ENCODE results near the gene FBXW5.

FBXW5 gene

GRCh38 chr9:136978073-136978864 lies 33.7 kb upstream of the FBXW5 start:
- no peak for DNase-seq

- no peak for DNase-seq
Measured at GRCh38 chr9:136977649-136978072, 33.1 kb upstream of the FBXW5 start.

- DNase-seq: no peak
Measured at GRCh38 chr9:136977223-136977622, 32.7 kb upstream of the FBXW5 start, which contains the start of gene PTGDS. Gene PTGDS, plus strand, starts transcription at chr9:136977504. Its CDS starts 75 bp downstream, at chr9:136977579.

- no peak for DNase-seq
Measured at GRCh38 chr9:136975644-136976043, 31.1 kb upstream of the FBXW5 start.

GRCh38 chr9:136974817-136975535 lies 30.4 kb upstream of the FBXW5 start:
- no peak for DNase-seq

GRCh38 chr9:136973618-136974617 lies 29.4 kb upstream of the FBXW5 start:
- DNase-seq: no peak

- DNase-seq: no peak
Measured at GRCh38 chr9:136972743-136973142, 28.2 kb upstream of the FBXW5 start.

GRCh38 chr9:136972335-136972734 lies 27.8 kb upstream of the FBXW5 start:
- no peak for DNase-seq

GRCh38 chr9:136971746-136972145 lies 27.2 kb upstream of the FBXW5 start:
- no peak for DNase-seq

- DNase-seq: no peak
Measured at GRCh38 chr9:136970361-136970760, 25.8 kb upstream of the FBXW5 start.

- no peak for DNase-seq
Measured at GRCh38 chr9:136969774-136970173, 25.2 kb upstream of the FBXW5 start.

GRCh38 chr9:136969150-136969549 lies 24.6 kb upstream of the FBXW5 start:
- no peak for DNase-seq

- no peak for DNase-seq
Measured at GRCh38 chr9:136968333-136969127, 24.0 kb upstream of the FBXW5 start.

GRCh38 chr9:136965771-136966484 lies 21.4 kb upstream of the FBXW5 start:
- DNase-seq: no peak

- no peak for DNase-seq
Measured at GRCh38 chr9:136964833-136965422, 20.4 kb upstream of the FBXW5 start.

GRCh38 chr9:136964171-136964689 lies 19.7 kb upstream of the FBXW5 start:
- no peak for DNase-seq

- no peak for DNase-seq
Measured at GRCh38 chr9:136963751-136964150, 19.2 kb upstream of the FBXW5 start.

- DNase-seq: no peak
Measured at GRCh38 chr9:136963341-136963740, 18.8 kb upstream of the FBXW5 start.

- DNase-seq: no peak
Measured at GRCh38 chr9:136962701-136963248, 18.2 kb upstream of the FBXW5 start.

- DNase-seq: no peak
Measured at GRCh38 chr9:136962163-136962562, 17.6 kb upstream of the FBXW5 start.

All from NCI-H1105 treated with DMSO at 0.1 percent for 48 hours (cell line).